HG02798 (cell line): Measurements from ENCODE around the gene NBEA.

Experiments
- ATAC-seq: cut with Tn5 transposase; IDR thresholded peaks from one replicate; pipeline ENCODE4 v1.9.1; 2021; ENCODE audit warnings: mild to moderate bottlenecking; ENCODE audit not compliant: unreplicated experiment, poor library complexity

Gene NBEA

GRCh38 chr13:35470671-35471661 is 528.9 kb downstream of the NBEA start:
- ATAC-seq: no peak

- ATAC-seq: no peak
Observed at GRCh38 chr13:35471706-35472322, 529.7 kb downstream of the NBEA start.

GRCh38 chr13:35472323-35472881 is 530.3 kb downstream of the NBEA start:
- no peak for ATAC-seq

- no peak for ATAC-seq
Observed at GRCh38 chr13:35473206-35473775, 531.2 kb downstream of the NBEA start.

- no peak for ATAC-seq
Observed at GRCh38 chr13:35473802-35474201, 531.7 kb downstream of the NBEA start.

- ATAC-seq: no peak
Observed at GRCh38 chr13:35474496-35475211, 532.6 kb downstream of the NBEA start.

- ATAC-seq: peak; percentile 48
Observed at GRCh38 chr13:35475212-35475959, 533.3 kb downstream of the NBEA start.

- ATAC-seq: peak; percentile 51
Observed at GRCh38 chr13:35475960-35476943, 534.2 kb downstream of the NBEA start, which contains the start of gene MAB21L1. MAB21L1 (minus strand) TSS chr13:35476689; CDS start chr13:35476138, 551 bp downstream.

GRCh38 chr13:35477386-35477946 is 535.4 kb downstream of the NBEA start:
- ATAC-seq: no peak

GRCh38 chr13:35478271-35479037 is 536.4 kb downstream of the NBEA start:
- no peak for ATAC-seq

GRCh38 chr13:35479038-35479492 is 537.0 kb downstream of the NBEA start:
- no peak for ATAC-seq

- ATAC-seq: no peak
Observed at GRCh38 chr13:35479706-35480105, 537.6 kb downstream of the NBEA start.

- no peak for ATAC-seq
Observed at GRCh38 chr13:35480346-35480745, 538.3 kb downstream of the NBEA start.

GRCh38 chr13:35481777-35482176 is 539.7 kb downstream of the NBEA start:
- ATAC-seq: no peak

- ATAC-seq: no peak
Observed at GRCh38 chr13:35482527-35482926, 540.5 kb downstream of the NBEA start.

GRCh38 chr13:35483761-35484160 is 541.7 kb downstream of the NBEA start:
- ATAC-seq: no peak

- no peak for ATAC-seq
Observed at GRCh38 chr13:35484384-35484783, 542.3 kb downstream of the NBEA start.
